MM.1S (cell line): ENCODE data around the gene OR5T3.
"Not testable (repeated sequence)": the region's sequence is repeated elsewhere in the genome, so short reads cannot be mapped to it uniquely, and the experiment has no call there.

Experiments
- DNase-seq: peaks from one replicate; pipeline ENCODE4 v3.0.0-alpha.2; 2015
- H2AFZ ChIP-seq: fragments of 300-600 bp; sonication (generic); 2 replicates; pipeline ENCODE4 v1.6.0; 2016; ENCODE audit warnings: antibody characterized with exemption, low read length
- H3F3A ChIP-seq: fragments of 300-600 bp; sonication (generic); 2 replicates; pipeline ENCODE4 v1.6.1; 2016; ENCODE audit warnings: mild to moderate bottlenecking, antibody characterized with exemption, low read length, moderate library complexity, mixed read lengths; ENCODE audit not compliant: insufficient read depth
- H3K27ac ChIP-seq: fragments of 300-600 bp; sonication (generic); 2 replicates; pipeline ENCODE4 v1.5.1; 2016; ENCODE audit warnings: mild to moderate bottlenecking, low read length
- H3K27me3 ChIP-seq: fragments of 300-600 bp; sonication (generic); replicated peaks from 2 replicates; pipeline ENCODE4 v1.6.0; 2016; ENCODE audit warnings: low read length; ENCODE audit not compliant: insufficient read depth
- H3K36me3 ChIP-seq: fragments of 300-600 bp; sonication (generic); replicated peaks from 2 replicates; pipeline ENCODE4 v1.6.1; 2016; ENCODE audit warnings: mild to moderate bottlenecking, low read length, mixed read lengths; ENCODE audit not compliant: insufficient read depth
- H3K4me1 ChIP-seq: fragments of 300-600 bp; sonication (generic); 2 replicates; pipeline ENCODE4 v1.6.1; 2016; ENCODE audit warnings: low read length, mixed read lengths
- H3K4me2 ChIP-seq: fragments of 300-600 bp; sonication (generic); 2 replicates; pipeline ENCODE4 v1.6.0; 2016; ENCODE audit warnings: low read depth, low read length
- H3K4me3 ChIP-seq: fragments of 300-600 bp; sonication (generic); 2 replicates; pipeline ENCODE4 v1.5.1; 2016; ENCODE audit warnings: low read length, mixed read lengths
- H3K79me2 ChIP-seq: fragments of 300-600 bp; sonication (generic); 2 replicates; pipeline ENCODE4 v1.6.1; 2016; ENCODE audit warnings: mixed run types, low read length, mixed read lengths
- H3K9ac ChIP-seq: fragments of 300-600 bp; sonication (generic); 2 replicates; pipeline ENCODE4 v1.6.1; 2016; ENCODE audit warnings: low read length, mixed read lengths
- H3K9me2 ChIP-seq: fragments of 300-600 bp; sonication (generic); replicated peaks from 2 replicates; pipeline ENCODE4 v1.6.1; 2016; ENCODE audit warnings: mild to moderate bottlenecking, low read length, mixed read lengths; ENCODE audit not compliant: insufficient read depth
- H3K9me3 ChIP-seq: fragments of 300-600 bp; sonication (generic); replicated peaks from 2 replicates; pipeline ENCODE4 v1.6.1; 2016; ENCODE audit warnings: mild to moderate bottlenecking, low read length, mixed read lengths; ENCODE audit not compliant: insufficient read depth
- H4K20me1 ChIP-seq: fragments of 300-600 bp; sonication (generic); 2 replicates; pipeline ENCODE4 v1.6.1; 2016; ENCODE audit warnings: mild to moderate bottlenecking, low read length, moderate library complexity, mixed read lengths; ENCODE audit not compliant: insufficient read depth
- CTCF ChIP-seq: fragments of 300-600 bp; sonication (generic); IDR thresholded peaks from 2 replicates; pipeline ENCODE4 v1.5.1; 2016; ENCODE audit warnings: antibody characterized with exemption, low read length, mixed read lengths
- EZH2 ChIP-seq: fragments of 300-600 bp; sonication (generic); optimal IDR thresholded peaks from 2 replicates; pipeline ENCODE3; 2017; ENCODE audit warnings: low read depth, mild to moderate bottlenecking, antibody characterized with exemption, low read length, mixed read lengths
- EZH2phosphoT487 ChIP-seq: fragments of 300-600 bp; sonication (generic); IDR thresholded peaks from 2 replicates; pipeline ENCODE4 v1.6.1; 2018; ENCODE audit warnings: antibody characterized with exemption, low read length

The OR5T3 gene

DNA sequence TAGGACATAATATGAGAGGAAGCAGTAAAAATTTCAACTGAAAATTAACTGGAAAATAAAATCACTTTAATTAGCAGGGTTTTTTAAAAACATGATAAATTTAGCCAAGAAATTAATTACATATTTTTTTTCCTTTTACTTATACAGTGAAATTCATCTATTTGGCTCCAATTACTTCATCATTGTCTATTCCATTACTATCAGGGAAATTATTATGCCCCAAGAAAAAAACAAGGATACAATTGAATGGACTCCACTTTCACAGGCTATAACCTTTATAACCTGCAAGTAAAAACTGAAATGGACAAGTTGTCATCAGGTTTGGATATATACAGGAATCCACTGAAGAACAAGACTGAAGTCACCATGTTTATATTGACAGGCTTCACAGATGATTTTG, at the start of gene OR5T3:
TSS of gene OR5T3 (plus strand) at position 301 of the 400 bp plus-strand sequence. CDS start at position 301, 0 bp downstream.
- H4K20me1 ChIP-seq = no peaks in the 10 kb centered on the region
- TF ChIP-seq EZH2phosphoT487 = no peak
- no peak for DNase-seq
- H2AFZ ChIP-seq = no peak within 1 kb of the TSS
- H3K27me3 ChIP-seq = no peaks in the 10 kb centered on the region
- no peaks in the 10 kb centered on the region for H3K4me1 ChIP-seq
- no peak within 1 kb of the TSS for H3K4me2 ChIP-seq
- no peak within 1 kb of the TSS for H3K9ac ChIP-seq
- H3K9me2 ChIP-seq = no peaks in the 10 kb centered on the region
- no peak within 1 kb of the TSS for H3K27ac ChIP-seq
- H3K4me3 ChIP-seq = no peak within 1 kb of the TSS
- H3F3A ChIP-seq = no peaks in the 10 kb centered on the region
- H3K79me2 ChIP-seq = no peaks in the 10 kb centered on the region
- no peaks in the 10 kb centered on the region for H3K9me3 ChIP-seq
- H3K36me3 ChIP-seq = no peaks in the 10 kb centered on the region

DNA sequence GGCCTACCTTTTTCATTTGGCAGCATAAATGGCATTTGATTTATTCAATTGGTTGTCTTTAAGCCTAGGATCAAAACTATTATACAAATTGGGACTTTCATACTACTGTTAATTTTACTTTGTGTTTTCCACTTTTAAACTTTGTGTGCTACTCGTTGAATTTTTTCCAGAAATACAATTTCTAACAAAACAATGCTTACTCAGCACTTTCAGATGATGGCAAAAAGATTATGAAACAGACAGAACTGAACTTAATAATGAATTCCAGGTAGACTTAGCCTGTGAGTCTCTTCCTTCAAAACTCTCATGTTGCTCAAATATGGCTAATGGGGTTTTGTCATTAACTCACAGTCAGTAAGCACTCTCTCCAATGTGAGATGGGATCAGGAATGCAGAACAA, 44.3 kb upstream of the OR5T3 start:
- H3K4me1 ChIP-seq = no peaks in the 10 kb centered on the region
- H3F3A ChIP-seq = no peaks in the 10 kb centered on the region
- H3K9ac ChIP-seq = no peak overlapping the region
- no peak overlapping the region for H3K4me3 ChIP-seq
- H3K9me3 ChIP-seq = no peaks in the 10 kb centered on the region
- no peak for TF ChIP-seq EZH2phosphoT487
- no peak for TF ChIP-seq CTCF
- TF ChIP-seq EZH2 = no peak
- H3K79me2 ChIP-seq = no peaks in the 10 kb centered on the region
- H3K4me2 ChIP-seq = no peak overlapping the region
- no peak overlapping the region for H3K27ac ChIP-seq
- H2AFZ ChIP-seq = no peak overlapping the region
- H4K20me1 ChIP-seq = no peaks in the 10 kb centered on the region
- no peaks in the 10 kb centered on the region for H3K9me2 ChIP-seq
- H3K36me3 ChIP-seq = no peaks in the 10 kb centered on the region
- H3K27me3 ChIP-seq = no peaks in the 10 kb centered on the region
- DNase-seq = no peak

DNA sequence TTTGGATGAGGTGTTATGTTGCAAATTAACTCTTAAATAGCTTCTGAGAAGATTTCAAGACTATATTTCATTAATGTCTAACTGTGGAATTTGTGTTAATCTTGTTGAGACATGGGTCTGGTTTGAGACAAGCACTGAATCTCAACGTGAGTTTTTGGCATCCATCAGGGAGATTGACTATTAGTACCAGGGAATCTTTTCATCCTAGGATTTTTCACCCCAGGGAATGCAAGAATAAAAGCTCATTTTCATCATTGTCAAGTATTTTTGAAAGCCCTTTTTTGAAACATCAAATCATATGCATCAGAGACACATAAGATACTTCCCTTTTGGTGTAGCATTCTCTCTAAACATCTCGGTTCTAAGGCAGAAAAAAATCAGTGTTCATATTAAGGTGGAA, 37.5 kb upstream of the OR5T3 start:
- no peaks in the 10 kb centered on the region for H3K4me1 ChIP-seq
- H3K9me3 ChIP-seq = no peaks in the 10 kb centered on the region
- no peak overlapping the region for H3K9ac ChIP-seq
- H3F3A ChIP-seq = no peaks in the 10 kb centered on the region
- H3K36me3 ChIP-seq = no peaks in the 10 kb centered on the region
- no peak overlapping the region for H3K4me2 ChIP-seq
- TF ChIP-seq CTCF = no peak
- no peak for TF ChIP-seq EZH2phosphoT487
- no peak for TF ChIP-seq EZH2
- no peaks in the 10 kb centered on the region for H4K20me1 ChIP-seq
- H3K9me2 ChIP-seq = no peaks in the 10 kb centered on the region
- no peaks in the 10 kb centered on the region for H3K27me3 ChIP-seq
- no peak for DNase-seq
- H3K79me2 ChIP-seq = no peaks in the 10 kb centered on the region
- no peak overlapping the region for H2AFZ ChIP-seq
- no peak overlapping the region for H3K4me3 ChIP-seq
- H3K27ac ChIP-seq = no peak overlapping the region

- not testable (repeated sequence) for H3K27ac ChIP-seq, H3K4me1 ChIP-seq, H3K4me3 ChIP-seq, H3K9me3 ChIP-seq, H3F3A ChIP-seq, H2AFZ ChIP-seq, H3K4me2 ChIP-seq, H3K27me3 ChIP-seq, H3K9ac ChIP-seq, H3K79me2 ChIP-seq, H3K36me3 ChIP-seq, H4K20me1 ChIP-seq, H3K9me2 ChIP-seq
- DNase-seq = peak; percentile 21
These were observed 32.3 kb upstream of the OR5T3 start for GRCh38 chr11:56219735-56220134.
